Measurements from ENCODE around the gene R3HDML. TPM values are rescaled to one million over a fixed set of nuclear protein-coding genes. Genes with fewer than 3 reads are reported as not detected.

Gene R3HDML
- total and polyA plus RNA-seq, 2 of the 13 experiments (the other 11 are each of a cell fraction or from before 2014, with no cell fraction given): not detected

GRCh38 chr20:44400671-44400969 lies 63.8 kb downstream of the R3HDML start (continued):
- peak; percentile 91; the same call in 1 of the 2 replicates for TF ChIP-seq ZNF354B (CRISPR knock-in tag; IDR thresholded peaks at IDR 0.05)
- TF ChIP-seq ZNF737 (CRISPR knock-in tag; IDR thresholded peaks at IDR 0.05; ENCODE audit: borderline replicate concordance): peak; percentile 47; the same call in 1 of the 2 replicates
- 0 out of 2 replicates have a peak, but pooled peaks have one; percentile 15 for TF ChIP-seq SNAI1 (CRISPR knock-in tag; IDR thresholded peaks at IDR 0.05; ENCODE audit: borderline replicate concordance)
- TF ChIP-seq ZHX1 (CRISPR knock-in tag; IDR thresholded peaks at IDR 0.05; ENCODE audit: low read depth): 0 out of 2 replicates have a peak, but pooled peaks have one; percentile 3
- TF ChIP-seq ZNF280D (CRISPR knock-in tag; IDR thresholded peaks at IDR 0.05): peak; percentile 3; the same call in 1 of the 2 replicates
- TF ChIP-seq ZNF383 (CRISPR knock-in tag; IDR thresholded peaks at IDR 0.05; ENCODE audit: borderline replicate concordance): peak; percentile 1; the same call in 1 of the 2 replicates
- no peak for TF ChIP-seq GTF2F1 (IDR thresholded peaks at IDR 0.05; ENCODE audit: low read length)
- TF ChIP-seq ELF1 (CRISPR knock-in tag; IDR thresholded peaks at IDR 0.05): 0 out of 2 replicates have a peak, but pooled peaks have one; percentile 8
- TF ChIP-seq THRA (CRISPR knock-in tag; IDR thresholded peaks at IDR 0.05; ENCODE audit: borderline replicate concordance): no peak
- TF ChIP-seq ZBTB1 (CRISPR knock-in tag; IDR thresholded peaks at IDR 0.05; ENCODE audit: borderline replicate concordance): 0 out of 2 replicates have a peak, but pooled peaks have one; percentile 38
- TF ChIP-seq TEF (CRISPR knock-in tag; IDR thresholded peaks at IDR 0.05): 0 out of 2 replicates have a peak, but pooled peaks have one; percentile 60
- TF ChIP-seq ATF6 (CRISPR knock-in tag; conservative IDR thresholded peaks at IDR 0.05): no peak
- TF ChIP-seq SNAPC2 (CRISPR knock-in tag; IDR thresholded peaks at IDR 0.05): 0 out of 2 replicates have a peak, but pooled peaks have one; percentile 48
- no peak for TF ChIP-seq CBX2 (IDR thresholded peaks at IDR 0.05; ENCODE audit: low read depth, low read length)
- peak; percentile 54; the same call in 1 of the 2 replicates for TF ChIP-seq CBX2 (CRISPR knock-in tag; IDR thresholded peaks at IDR 0.05; ENCODE audit: low read depth)
- no peak for TF ChIP-seq ARNT (IDR thresholded peaks at IDR 0.05)

Measured in HepG2 (cell line).